ENCODE data around the gene FBXO42. TPM values are rescaled to one million over a fixed set of nuclear protein-coding genes. Genes with fewer than 3 reads are reported as not detected.

FBXO42 gene
- total and polyA plus RNA-seq, 2 of the 13 experiments (the other 11 are each of a cell fraction or from before 2014, with no cell fraction given) = 7.6 to 17.5 TPM

DNA sequence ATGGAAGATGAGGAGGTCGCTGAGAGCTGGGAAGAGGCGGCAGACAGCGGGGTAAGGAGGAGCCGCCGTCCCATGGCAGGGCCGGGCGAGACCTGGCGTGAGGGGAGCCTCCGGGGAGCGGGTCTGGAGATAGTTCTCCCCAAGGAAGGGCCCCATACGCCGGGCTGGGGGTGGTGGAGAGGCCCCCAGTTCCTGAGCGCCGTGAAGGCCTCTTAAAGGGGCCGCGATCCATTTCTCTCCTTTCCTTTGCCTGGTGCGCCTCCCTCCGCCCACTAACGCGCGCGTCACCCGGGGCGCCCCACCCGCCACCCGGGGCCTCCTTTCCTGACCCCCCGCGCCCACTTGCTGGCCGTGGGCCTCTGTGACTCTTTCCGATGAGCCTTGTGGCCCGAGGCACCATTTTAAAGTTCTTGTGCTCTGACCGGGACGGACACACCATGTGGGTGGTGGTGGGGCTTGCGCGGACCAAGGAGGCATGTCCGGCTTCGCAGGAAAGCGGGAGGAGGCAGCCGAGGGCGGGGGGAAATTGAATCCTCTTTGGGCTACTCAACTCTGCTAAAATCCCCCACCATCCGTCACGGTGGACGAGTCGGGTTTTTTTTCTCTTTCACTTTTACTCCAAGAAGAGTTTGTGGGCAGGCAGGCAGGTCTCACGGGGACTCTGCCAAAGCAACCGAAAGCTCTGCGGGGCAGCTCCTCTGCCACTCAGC is 15.1 kb upstream of the FBXO42 start (continued):
- TF ChIP-seq, protein P1, sequence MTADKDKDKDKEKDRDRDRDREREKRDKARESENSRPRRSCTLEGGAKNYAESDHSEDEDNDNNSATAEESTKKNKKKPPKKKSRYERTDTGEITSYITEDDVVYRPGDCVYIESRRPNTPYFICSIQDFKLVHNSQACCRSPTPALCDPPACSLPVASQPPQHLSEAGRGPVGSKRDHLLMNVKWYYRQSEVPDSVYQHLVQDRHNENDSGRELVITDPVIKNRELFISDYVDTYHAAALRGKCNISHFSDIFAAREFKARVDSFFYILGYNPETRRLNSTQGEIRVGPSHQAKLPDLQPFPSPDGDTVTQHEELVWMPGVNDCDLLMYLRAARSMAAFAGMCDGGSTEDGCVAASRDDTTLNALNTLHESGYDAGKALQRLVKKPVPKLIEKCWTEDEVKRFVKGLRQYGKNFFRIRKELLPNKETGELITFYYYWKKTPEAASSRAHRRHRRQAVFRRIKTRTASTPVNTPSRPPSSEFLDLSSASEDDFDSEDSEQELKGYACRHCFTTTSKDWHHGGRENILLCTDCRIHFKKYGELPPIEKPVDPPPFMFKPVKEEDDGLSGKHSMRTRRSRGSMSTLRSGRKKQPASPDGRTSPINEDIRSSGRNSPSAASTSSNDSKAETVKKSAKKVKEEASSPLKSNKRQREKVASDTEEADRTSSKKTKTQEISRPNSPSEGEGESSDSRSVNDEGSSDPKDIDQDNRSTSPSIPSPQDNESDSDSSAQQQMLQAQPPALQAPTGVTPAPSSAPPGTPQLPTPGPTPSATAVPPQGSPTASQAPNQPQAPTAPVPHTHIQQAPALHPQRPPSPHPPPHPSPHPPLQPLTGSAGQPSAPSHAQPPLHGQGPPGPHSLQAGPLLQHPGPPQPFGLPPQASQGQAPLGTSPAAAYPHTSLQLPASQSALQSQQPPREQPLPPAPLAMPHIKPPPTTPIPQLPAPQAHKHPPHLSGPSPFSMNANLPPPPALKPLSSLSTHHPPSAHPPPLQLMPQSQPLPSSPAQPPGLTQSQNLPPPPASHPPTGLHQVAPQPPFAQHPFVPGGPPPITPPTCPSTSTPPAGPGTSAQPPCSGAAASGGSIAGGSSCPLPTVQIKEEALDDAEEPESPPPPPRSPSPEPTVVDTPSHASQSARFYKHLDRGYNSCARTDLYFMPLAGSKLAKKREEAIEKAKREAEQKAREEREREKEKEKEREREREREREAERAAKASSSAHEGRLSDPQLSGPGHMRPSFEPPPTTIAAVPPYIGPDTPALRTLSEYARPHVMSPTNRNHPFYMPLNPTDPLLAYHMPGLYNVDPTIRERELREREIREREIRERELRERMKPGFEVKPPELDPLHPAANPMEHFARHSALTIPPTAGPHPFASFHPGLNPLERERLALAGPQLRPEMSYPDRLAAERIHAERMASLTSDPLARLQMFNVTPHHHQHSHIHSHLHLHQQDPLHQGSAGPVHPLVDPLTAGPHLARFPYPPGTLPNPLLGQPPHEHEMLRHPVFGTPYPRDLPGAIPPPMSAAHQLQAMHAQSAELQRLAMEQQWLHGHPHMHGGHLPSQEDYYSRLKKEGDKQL (CRISPR knock-in tag; IDR thresholded peaks at IDR 0.05; ENCODE audit: low read depth) = no peak
- TF ChIP-seq NFIB (CRISPR knock-in tag; IDR thresholded peaks at IDR 0.05; ENCODE audit: borderline replicate concordance) = no peak
- no peak for TF ChIP-seq ZNF530 (CRISPR knock-in tag; IDR thresholded peaks at IDR 0.05; ENCODE audit: low read depth)
- TF ChIP-seq ZSCAN31 (CRISPR knock-in tag; IDR thresholded peaks at IDR 0.05; ENCODE audit: low read depth) = peak; percentile 95
- no peak for TF ChIP-seq FOXA3 (CRISPR knock-in tag; IDR thresholded peaks at IDR 0.05)
- TF ChIP-seq ZMYM4 (CRISPR knock-in tag; IDR thresholded peaks at IDR 0.05) = peak; percentile 52
- TF ChIP-seq TMF1 (CRISPR knock-in tag; IDR thresholded peaks at IDR 0.05; ENCODE audit: low read depth) = no peak; the same call in 1 of the 2 replicates
- TF ChIP-seq ARNT (IDR thresholded peaks at IDR 0.05) = no peak
- TF ChIP-seq ZNF720 (CRISPR knock-in tag; IDR thresholded peaks at IDR 0.05) = no peak
- TF ChIP-seq, protein P2, sequence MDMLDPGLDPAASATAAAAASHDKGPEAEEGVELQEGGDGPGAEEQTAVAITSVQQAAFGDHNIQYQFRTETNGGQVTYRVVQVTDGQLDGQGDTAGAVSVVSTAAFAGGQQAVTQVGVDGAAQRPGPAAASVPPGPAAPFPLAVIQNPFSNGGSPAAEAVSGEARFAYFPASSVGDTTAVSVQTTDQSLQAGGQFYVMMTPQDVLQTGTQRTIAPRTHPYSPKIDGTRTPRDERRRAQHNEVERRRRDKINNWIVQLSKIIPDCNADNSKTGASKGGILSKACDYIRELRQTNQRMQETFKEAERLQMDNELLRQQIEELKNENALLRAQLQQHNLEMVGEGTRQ (IDR thresholded peaks at IDR 0.05; ENCODE audit: low read depth, low read length) = no peak
- TF ChIP-seq, protein P2 (CRISPR knock-in tag; IDR thresholded peaks at IDR 0.05; ENCODE audit: borderline replicate concordance) = no peak
- 0 out of 2 replicates have a peak, but pooled peaks have one; percentile 26 for TF ChIP-seq AKAP8 (CRISPR knock-in tag; IDR thresholded peaks at IDR 0.05)
- peak; percentile 60 to 64; a peak in 3 of 4 replicates for TF ChIP-seq POLR2A (IDR thresholded peaks at IDR 0.05; ENCODE audit: insufficient read depth in 1 of 2, low read depth in 2 of 2, low read length in 2 of 2)
- TF ChIP-seq SNRNP70 (IDR thresholded peaks at IDR 0.05; ENCODE audit: low read depth, low read length) = no peak
- TF ChIP-seq ZNF30 (CRISPR knock-in tag; IDR thresholded peaks at IDR 0.05) = no peak
- TF ChIP-seq ZNF615 (CRISPR knock-in tag; IDR thresholded peaks at IDR 0.05; ENCODE audit: borderline replicate concordance) = peak; percentile 65; the same call in 1 of the 2 replicates
- TF ChIP-seq, protein P3, sequence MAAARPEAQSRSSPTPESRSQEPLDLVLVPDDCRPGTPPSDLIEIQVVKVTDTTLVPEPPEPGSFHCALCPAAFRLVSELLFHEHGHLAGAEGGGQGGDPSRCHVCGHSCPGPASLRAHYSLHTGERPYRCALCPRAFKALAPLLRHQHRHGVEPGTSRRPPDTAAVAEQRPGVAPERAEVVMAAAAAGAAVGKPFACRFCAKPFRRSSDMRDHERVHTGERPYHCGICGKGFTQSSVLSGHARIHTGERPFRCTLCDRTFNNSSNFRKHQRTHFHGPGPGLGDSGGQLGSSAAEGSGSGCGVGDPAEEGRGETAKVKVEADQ (CRISPR knock-in tag; IDR thresholded peaks at IDR 0.05; ENCODE audit: borderline replicate concordance) = no peak; the same call in 1 of the 2 replicates
- TF ChIP-seq ZNF34 (CRISPR knock-in tag; IDR thresholded peaks at IDR 0.05; ENCODE audit: borderline replicate concordance) = no peak
- no peak for TF ChIP-seq ZNF484 (CRISPR knock-in tag; IDR thresholded peaks at IDR 0.05; ENCODE audit: borderline replicate concordance, low read depth)
- no peak for TF ChIP-seq PAX8 (CRISPR knock-in tag; IDR thresholded peaks at IDR 0.05; ENCODE audit: borderline replicate concordance)
